K562 (cell line): ENCODE results near the gene PDE11A. TPM values are rescaled to one million over a fixed set of nuclear protein-coding genes. Genes with fewer than 3 reads are reported as not detected.
A peak's percentile ranks its signal among the peaks of the same experiment; 100 is the strongest.

Experiments used
- BRF1 ChIP-seq: IDR thresholded peaks from 3 replicates; pipeline ENCODE4 v1.6.1; 2011; ENCODE audit warnings: borderline replicate concordance, mild to moderate bottlenecking; ENCODE audit not compliant: insufficient read length; ENCODE audit errors: extremely low read depth
- CC2D1A ChIP-seq: fragments of 450-650 bp; IDR thresholded peaks from 2 replicates; pipeline ENCODE4 v1.6.1; 2017; ENCODE audit warnings: mild to moderate bottlenecking
- E2F8 ChIP-seq: fragments of 450-650 bp; IDR thresholded peaks from 2 replicates; pipeline ENCODE4 v1.7.1; 2018; ENCODE audit warnings: mild to moderate bottlenecking, low read depth; ENCODE audit not compliant: partially characterized antibody
- EP400 ChIP-seq: fragments of 450-650 bp; IDR thresholded peaks from 2 replicates; pipeline ENCODE4 v1.6.1; 2017; ENCODE audit warnings: antibody characterized with exemption, mild to moderate bottlenecking, moderate library complexity
- ESRRA ChIP-seq: fragments of 450-650 bp; IDR thresholded peaks from 2 replicates; pipeline ENCODE4 v1.6.1; 2014; ENCODE audit warnings: low read depth, mild to moderate bottlenecking, moderate library complexity, borderline replicate concordance
- MEF2D ChIP-seq: conservative IDR thresholded peaks from 2 replicates; pipeline ENCODE4 v1.6.1; 2016; ENCODE audit warnings: low read depth, missing genetic modification characterization, missing compliant biosample characterization
- NR2C2 ChIP-seq, 2 experiments: fragments of 200-800 bp in 1 of 2; sonication (Bioruptor generic) in 1 of 2; sonication (generic) in 1 of 2; formaldehyde crosslinking in 1 of 2; IDR thresholded peaks; 2 replicates each; pipeline versions ENCODE4 v1.6.1 to v1.8.0; 2016 to 2022; ENCODE audit warnings: mild to moderate bottlenecking in 1 of 2, missing compliant biosample characterization in 1 of 2, missing genetic modification characterization in 1 of 2, missing genetic modification reagents in 1 of 2
- POLR2B ChIP-seq: fragments of 450-650 bp; IDR thresholded peaks from 2 replicates; pipeline ENCODE4 v1.6.1; 2018; ENCODE audit warnings: low read depth; ENCODE audit not compliant: partially characterized antibody
- RAD21 ChIP-seq, 2 experiments: fragments of 250-450 bp in 1 of 2; fragments of 450-650 bp in 1 of 2; sonication (Bioruptor Pico) in 1 of 2; formaldehyde crosslinking in 1 of 2; IDR thresholded peaks in 1 of 2; conservative IDR thresholded peaks in 1 of 2; 2 replicates each; pipeline versions ENCODE4 v1.4.0 to v1.8.0; 2020 to 2022; ENCODE audit warnings: mild to moderate bottlenecking in 2 of 2, moderate library complexity in 1 of 2
- REST ChIP-seq, 2 experiments: fragments of 450-650 bp; formaldehyde crosslinking in 1 of 2; IDR thresholded peaks; 2 replicates each; pipeline versions ENCODE4 v1.4.0 to v1.6.1; 2014 to 2020; ENCODE audit warnings: mild to moderate bottlenecking in 2 of 2, borderline replicate concordance in 1 of 2, low read depth in 1 of 2
- ZNF232 ChIP-seq: sonication (generic); formaldehyde crosslinking; IDR thresholded peaks from 2 replicates; pipeline ENCODE4 v1.8.0; 2022; ENCODE audit warnings: mild to moderate bottlenecking, missing genetic modification reagents
- ZNF644 ChIP-seq: fragments of 200-800 bp; sonication (Bioruptor generic); IDR thresholded peaks from 2 replicates; pipeline ENCODE4 v1.6.1; 2016; ENCODE audit warnings: low read depth, missing genetic modification characterization, missing compliant biosample characterization
- ZNF780A ChIP-seq: fragments of 250-450 bp; sonication (Bioruptor Pico); IDR thresholded peaks from 2 replicates; pipeline ENCODE4 v1.5.0; 2021; ENCODE audit warnings: mild to moderate bottlenecking
- polyA plus RNA-seq, 8 experiments: library from polyadenylated mRNA; depleted of rRNA in 4 of 8; stranded (reverse) in 5 of 8; unstranded in 3 of 8; fragments of >200 nt; fragmentation: Nextera tagmentation in 2 of 8; fragmentation: Illumina TruSeq in 1 of 8; extraction: Ambion mirVana in 2 of 8; extraction: Trizol in 1 of 8; gene quantifications; 2 replicates each; pipeline versions ENCODE4 v1.2.1 to v1.2.3, GENCODE V29; 2011 to 2014; ENCODE audit warnings: inconsistent platforms in 1 of 8, missing spikeins in 1 of 8
- total RNA-seq, 7 experiments: library from RNA; depleted of rRNA in 6 of 7; stranded (reverse); fragments of >200 nt in 6 of 7; fragmentation: Illumina TruSeq in 2 of 7; extraction: Trizol in 2 of 7; gene quantifications; 2 replicates each; pipeline versions ENCODE4 v1.2.1 to v1.2.3, GENCODE V29; 2011 to 2021; ENCODE audit warnings: low replicate concordance in 1 of 7

Gene PDE11A
- total and polyA plus RNA-seq, 9 of the 15 experiments (the other 6 are each of a cell fraction or from before 2014, with no cell fraction given) = 3.2 to 22.1 (median 5.7) TPM

- TF ChIP-seq REST (IDR thresholded peaks at IDR 0.05; ENCODE audit: borderline replicate concordance) (peak; percentile 89), REST (CRISPR knock-in tag; IDR thresholded peaks at IDR 0.05; ENCODE audit: low read depth) (no peak), ZNF232 (CRISPR knock-in tag) (no peak), MEF2D (tag) (no peak), EP400 (no peak; the same call in 1 of the 2 replicates), ZNF780A (CRISPR knock-in tag) (no peak), ZNF644 (tag) (0 out of 2 replicates have a peak, but pooled peaks have one; percentile 38), BRF1 (no peak), CC2D1A (peak; percentile 89), RAD21 (CRISPR knock-in tag; conservative IDR thresholded peaks at IDR 0.05 in 1 of 2, IDR thresholded peaks at IDR 0.05 in 1 of 2) (peak; percentile 92 to 98), NR2C2 (CRISPR knock-in tag; IDR thresholded peaks at IDR 0.05) (no peak), NR2C2 (tag; IDR thresholded peaks at IDR 0.05) (peak; percentile 67), E2F8 (peak; percentile 22), POLR2B (no peak), ESRRA (0 out of 2 replicates have a peak, but pooled peaks have one; percentile 8)
Measured at GRCh38 chr2:177724398-177725287, 347.9 kb downstream of the PDE11A start (continued).
